ENCODE results near the gene ATP5MG. TPM values are rescaled to one million over a fixed set of nuclear protein-coding genes. Genes with fewer than 3 reads are reported as not detected.
A peak's percentile ranks its signal among the peaks of the same experiment; 100 is the strongest.
"Not testable (repeated sequence)": the region's sequence is repeated elsewhere in the genome, so short reads cannot be mapped to it uniquely, and the experiment has no call there.

Gene ATP5MG
- total RNA-seq, 1 donor from 2014 or later, result 762 TPM

GRCh38 chr11:118401880-118402590 is 629 bp downstream of the ATP5MG start:
- intact Hi-C loops (cut with DNase I), result loop anchor here (1.0 to 5.0 kb wide), 3 partner anchors 34 to 87 kb away; partner anchors contain the start of gene KMT2A
- peak; percentile 13 for ATAC-seq

GRCh38 chr11:118402594-118402993 is 1.2 kb downstream of the ATP5MG start:
- not testable (repeated sequence) for ATAC-seq; DNase-seq (ENCODE audit: missing footprints)
- intact Hi-C loops (cut with DNase I), result loop anchor here (5.0 kb wide), 1 partner anchor 35 kb away; no protein-coding TSS in a partner anchor

More at GRCh38 chr11:118401880-118402590, 629 bp downstream of the ATP5MG start:
- DNase-seq (ENCODE audit: missing footprints), result no peak

- intact Hi-C loops (cut with DNase I), result no loop called here
- ATAC-seq (no peak), DNase-seq (ENCODE audit: missing footprints) (no peak)
Measured at GRCh38 chr11:118406599-118407166, 5.3 kb downstream of the ATP5MG start.

GRCh38 chr11:118410055-118410745 is 8.8 kb downstream of the ATP5MG start:
- peak; percentile 44 for ATAC-seq
- DNase-seq (ENCODE audit: missing footprints), result no peak
- intact Hi-C loops (cut with DNase I), result no loop called here

- DNase-seq (ENCODE audit: missing footprints), result no peak
- ATAC-seq, result no peak
- intact Hi-C loops (cut with DNase I), result no loop called here
Measured at GRCh38 chr11:118411530-118411929, 10.1 kb downstream of the ATP5MG start.

- DNase-seq (ENCODE audit: missing footprints) (no peak), ATAC-seq (no peak)
- intact Hi-C loops (cut with DNase I), result no loop called here
Measured at GRCh38 chr11:118412921-118413320, 11.5 kb downstream of the ATP5MG start.

- intact Hi-C loops (cut with DNase I), result no loop called here
- ATAC-seq, result no peak
- DNase-seq (ENCODE audit: missing footprints), result no peak
Measured at GRCh38 chr11:118415062-118415738, 13.8 kb downstream of the ATP5MG start.

- intact Hi-C loops (cut with DNase I), result no loop called here
- DNase-seq (ENCODE audit: missing footprints), result no peak
- peak; percentile 56 for ATAC-seq
Measured at GRCh38 chr11:118415739-118416068, 14.3 kb downstream of the ATP5MG start.

- ATAC-seq; DNase-seq (ENCODE audit: missing footprints); intact Hi-C loops (cut with DNase I): not testable (repeated sequence)
Measured at GRCh38 chr11:118416900-118417299, 15.5 kb downstream of the ATP5MG start.

GRCh38 chr11:118417801-118418200 is 16.4 kb downstream of the ATP5MG start:
- DNase-seq (ENCODE audit: missing footprints) (no peak), ATAC-seq (no peak)

GRCh38 chr11:118418766-118419165 is 17.4 kb downstream of the ATP5MG start:
- no peak for ATAC-seq
- intact Hi-C loops (cut with DNase I), result no loop called here
- DNase-seq (ENCODE audit: missing footprints), result no peak

More at GRCh38 chr11:118417801-118418200, 16.4 kb downstream of the ATP5MG start:
- intact Hi-C loops (cut with DNase I), result no loop called here

- intact Hi-C loops (cut with DNase I), result no loop called here
- ATAC-seq, result no peak
- no peak for DNase-seq (ENCODE audit: missing footprints)
Measured at GRCh38 chr11:118427707-118428106, 26.3 kb downstream of the ATP5MG start.

GRCh38 chr11:118430956-118431355 is 29.6 kb downstream of the ATP5MG start:
- ATAC-seq (no peak), DNase-seq (ENCODE audit: missing footprints) (no peak)
- intact Hi-C loops (cut with DNase I), result no loop called here

GRCh38 chr11:118434123-118434552 is 32.7 kb downstream of the ATP5MG start:
- intact Hi-C loops (cut with DNase I), result no loop called here
- DNase-seq (ENCODE audit: missing footprints) (no peak), ATAC-seq (no peak)

- DNase-seq (ENCODE audit: missing footprints), result peak; percentile 70
- intact Hi-C loops (cut with DNase I), result no loop called here
- ATAC-seq, result no peak
Measured at GRCh38 chr11:118434553-118435289, 33.3 kb downstream of the ATP5MG start.

GRCh38 chr11:118435290-118435892 is 34.0 kb downstream of the ATP5MG start:
- DNase-seq (ENCODE audit: missing footprints) (peak; percentile 78), ATAC-seq (peak; percentile 12)
- intact Hi-C loops (cut with DNase I), result no loop called here

GRCh38 chr11:118435893-118436624 is 34.7 kb downstream of the ATP5MG start, which contains the start of gene KMT2A:
Gene KMT2A (plus strand): TSS chr11:118436492. CDS start chr11:118436513, 21 bp downstream.
- peak; percentile 95 for ATAC-seq
- DNase-seq (ENCODE audit: missing footprints), result peak; percentile 98
- intact Hi-C loops (cut with DNase I), result loop anchor here (1.0 kb wide), 1 partner anchor 35 kb away; the partner anchor contains the start of gene ATP5MG
